ENCODE measurements around the gene ARAP1.

ARAP1 gene

DNA sequence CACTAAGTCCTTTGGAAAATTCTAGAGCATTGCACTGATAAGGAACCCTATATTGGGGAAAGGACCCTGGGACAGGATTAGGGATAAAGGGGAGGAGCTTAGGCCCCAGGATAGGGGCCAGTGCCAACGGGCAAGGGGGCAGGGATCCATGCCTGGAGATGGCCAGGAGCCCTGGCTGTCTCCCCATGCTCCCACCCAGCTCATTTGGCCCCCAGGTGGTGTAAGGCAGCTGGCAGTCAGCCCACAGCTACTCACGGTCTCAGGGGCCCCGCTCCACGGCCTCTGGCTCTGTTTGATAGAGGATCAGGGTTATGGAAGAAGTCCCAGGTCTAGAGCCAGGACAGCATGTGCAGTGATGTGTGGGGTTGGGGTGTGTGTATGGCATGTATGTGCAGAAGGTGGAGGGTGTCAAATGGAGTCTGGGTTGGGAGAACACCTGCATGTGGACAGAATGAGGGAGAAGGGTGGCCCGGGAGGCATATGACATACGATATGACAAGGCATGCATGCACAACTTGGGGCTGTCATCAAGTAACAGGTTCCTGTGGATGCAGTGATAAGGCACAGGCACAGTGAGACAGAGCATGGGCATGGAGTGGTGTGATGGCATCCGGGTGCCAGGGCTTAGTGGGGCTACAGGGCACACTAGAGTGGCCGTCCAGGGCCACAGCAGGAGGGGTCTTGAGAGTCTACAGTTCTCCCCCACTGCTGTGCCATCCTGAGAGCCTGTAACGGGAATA, 59.5 kb downstream of the ARAP1 start:
- no peaks in the 10 kb centered on the region for H3K9me3 Mint-ChIP-seq
- no peak overlapping the region for H3K27ac Mint-ChIP-seq
- H3K4me1 Mint-ChIP-seq = no peaks in the 10 kb centered on the region
- DNase-seq = no peak
- H3K4me3 Mint-ChIP-seq = no peak overlapping the region
- peaks cover 44% of the 10 kb centered on the region for H3K36me3 Mint-ChIP-seq (ENCODE audit: low read depth)
- no peaks in the 10 kb centered on the region for H3K27me3 Mint-ChIP-seq (ENCODE audit: low read depth, poor library complexity)
- no peak for TF ChIP-seq CTCF (IDR thresholded peaks at IDR 0.05)

- H3K4me1 Mint-ChIP-seq = peaks cover 12% of the 10 kb centered on the region
- peaks cover 38% of the 10 kb centered on the region for H3K36me3 Mint-ChIP-seq (ENCODE audit: low read depth)
- H3K27ac Mint-ChIP-seq = peak overlapping the region; percentile 10
- DNase-seq = no peak
- TF ChIP-seq CTCF (IDR thresholded peaks at IDR 0.05) = no peak
- no peak overlapping the region for H3K4me3 Mint-ChIP-seq
- H3K27me3 Mint-ChIP-seq (ENCODE audit: low read depth, poor library complexity) = no peaks in the 10 kb centered on the region
- no peaks in the 10 kb centered on the region for H3K9me3 Mint-ChIP-seq
Measured at GRCh38 chr11:72690166-72690565, 62.0 kb downstream of the ARAP1 start.

- H3K27ac Mint-ChIP-seq = no peak overlapping the region
- H3K27me3 Mint-ChIP-seq (ENCODE audit: low read depth, poor library complexity) = no peaks in the 10 kb centered on the region
- H3K9me3 Mint-ChIP-seq = no peaks in the 10 kb centered on the region
- no peak overlapping the region for H3K4me3 Mint-ChIP-seq
- no peak for TF ChIP-seq CTCF (IDR thresholded peaks at IDR 0.05)
- no peak for DNase-seq
- peaks cover 29% of the 10 kb centered on the region for H3K36me3 Mint-ChIP-seq (ENCODE audit: low read depth)
- H3K4me1 Mint-ChIP-seq = peaks cover 12% of the 10 kb centered on the region
Measured at GRCh38 chr11:72688929-72689328, 63.3 kb downstream of the ARAP1 start.

DNA sequence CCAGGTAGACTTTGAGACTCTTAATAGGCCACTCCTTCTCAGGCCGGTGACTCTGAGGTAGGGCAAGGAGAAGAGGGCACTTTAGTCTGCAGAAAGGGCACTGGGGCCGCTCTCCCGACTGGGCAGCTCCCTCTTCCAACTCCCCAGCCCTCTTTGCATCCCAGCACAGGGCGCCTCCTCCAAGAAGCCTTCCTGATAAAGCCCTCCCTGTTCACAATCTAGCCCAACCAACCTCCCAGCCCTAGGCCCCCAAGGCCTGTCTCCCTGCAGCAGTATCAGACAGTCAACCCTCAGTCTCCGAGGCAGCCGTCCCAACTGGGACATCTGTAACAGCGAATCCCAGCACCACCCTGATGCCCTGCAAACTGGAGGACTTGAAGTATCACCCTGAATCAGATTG, 63.7 kb downstream of the ARAP1 start:
- DNase-seq = no peak
- H3K36me3 Mint-ChIP-seq (ENCODE audit: low read depth) = peaks cover 25% of the 10 kb centered on the region
- H3K27ac Mint-ChIP-seq = no peak overlapping the region
- TF ChIP-seq CTCF (IDR thresholded peaks at IDR 0.05) = no peak
- H3K4me1 Mint-ChIP-seq = peaks cover 12% of the 10 kb centered on the region
- no peak overlapping the region for H3K4me3 Mint-ChIP-seq
- H3K9me3 Mint-ChIP-seq = no peaks in the 10 kb centered on the region
- no peaks in the 10 kb centered on the region for H3K27me3 Mint-ChIP-seq (ENCODE audit: low read depth, poor library complexity)

DNA sequence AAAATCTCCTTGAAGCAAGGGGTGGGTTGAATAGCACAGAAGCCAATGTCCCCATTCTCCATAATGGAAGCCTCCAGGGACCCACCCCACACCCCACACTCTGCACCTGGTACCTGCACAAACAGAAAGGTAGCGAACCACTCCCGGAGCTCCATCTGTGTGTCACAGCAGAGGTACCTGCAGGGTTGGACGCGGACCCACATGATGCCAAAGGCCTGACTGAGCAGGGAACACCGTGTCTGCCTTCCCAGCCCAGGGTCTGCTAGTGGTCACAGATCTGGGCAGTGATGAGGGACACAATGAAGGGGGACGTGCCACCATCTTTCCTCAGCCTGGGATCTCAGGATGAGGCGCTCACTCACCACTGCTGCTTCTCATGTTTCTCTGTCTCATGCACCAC, 64.9 kb downstream of the ARAP1 start:
- peaks cover 19% of the 10 kb centered on the region for H3K36me3 Mint-ChIP-seq (ENCODE audit: low read depth)
- no peak for DNase-seq
- peaks cover 12% of the 10 kb centered on the region for H3K4me1 Mint-ChIP-seq
- H3K27ac Mint-ChIP-seq = no peak overlapping the region
- TF ChIP-seq CTCF (IDR thresholded peaks at IDR 0.05) = no peak
- no peak overlapping the region for H3K4me3 Mint-ChIP-seq
- H3K27me3 Mint-ChIP-seq (ENCODE audit: low read depth, poor library complexity) = no peaks in the 10 kb centered on the region
- H3K9me3 Mint-ChIP-seq = no peaks in the 10 kb centered on the region

GRCh38 chr11:72686639-72687220, 65.5 kb downstream of the ARAP1 start:
- no peak for DNase-seq
- H3K27ac Mint-ChIP-seq = peak overlapping the region; percentile 30
- H3K36me3 Mint-ChIP-seq (ENCODE audit: low read depth) = peaks cover 15% of the 10 kb centered on the region
- no peak for TF ChIP-seq CTCF (IDR thresholded peaks at IDR 0.05)
- no peaks in the 10 kb centered on the region for H3K27me3 Mint-ChIP-seq (ENCODE audit: low read depth, poor library complexity)
- H3K4me1 Mint-ChIP-seq = peaks cover 12% of the 10 kb centered on the region
- no peaks in the 10 kb centered on the region for H3K9me3 Mint-ChIP-seq
- H3K4me3 Mint-ChIP-seq = no peak overlapping the region

Data from nephron progenitor cell (in vitro differentiated cells).